ENCODE measurements around the gene LRRC3C.
A peak's percentile ranks its signal among the peaks of the same experiment; 100 is the strongest.

LRRC3C gene

GRCh38 chr17:39979016-39979670 lies 51.6 kb downstream of the LRRC3C start:
- DNase-seq (ENCODE audit: low read depth) = no peak

- no peak for DNase-seq (ENCODE audit: low read depth)
Measured at GRCh38 chr17:39979893-39980350, 52.4 kb downstream of the LRRC3C start.

- peak; percentile 92 for DNase-seq (ENCODE audit: low read depth)
Measured at GRCh38 chr17:39980351-39981206, 53.0 kb downstream of the LRRC3C start, which contains the start of gene PSMD3. TSS of gene PSMD3 (plus strand) at chr17:39980807. CDS start at chr17:39980971, 164 bp downstream.

GRCh38 chr17:39981207-39981741 lies 53.7 kb downstream of the LRRC3C start:
- DNase-seq (ENCODE audit: low read depth) = no peak

GRCh38 chr17:39981766-39982375 lies 54.3 kb downstream of the LRRC3C start:
- no peak for DNase-seq (ENCODE audit: low read depth)

GRCh38 chr17:39988206-39988810 lies 60.8 kb downstream of the LRRC3C start:
- no peak for DNase-seq (ENCODE audit: low read depth)

- DNase-seq (ENCODE audit: low read depth) = no peak
Measured at GRCh38 chr17:39994448-39994847, 66.9 kb downstream of the LRRC3C start.
